ENCODE results near the gene VSIG2. TPM values are rescaled to one million over a fixed set of nuclear protein-coding genes. Genes with fewer than 3 reads are reported as not detected.

Gene VSIG2
- total and polyA plus RNA-seq, 10 of the 15 experiments (the other 5 are each of a cell fraction or from before 2014, with no cell fraction given), result 0.13 to 0.31 (median 0.15) TPM; not detected in 5

DNA sequence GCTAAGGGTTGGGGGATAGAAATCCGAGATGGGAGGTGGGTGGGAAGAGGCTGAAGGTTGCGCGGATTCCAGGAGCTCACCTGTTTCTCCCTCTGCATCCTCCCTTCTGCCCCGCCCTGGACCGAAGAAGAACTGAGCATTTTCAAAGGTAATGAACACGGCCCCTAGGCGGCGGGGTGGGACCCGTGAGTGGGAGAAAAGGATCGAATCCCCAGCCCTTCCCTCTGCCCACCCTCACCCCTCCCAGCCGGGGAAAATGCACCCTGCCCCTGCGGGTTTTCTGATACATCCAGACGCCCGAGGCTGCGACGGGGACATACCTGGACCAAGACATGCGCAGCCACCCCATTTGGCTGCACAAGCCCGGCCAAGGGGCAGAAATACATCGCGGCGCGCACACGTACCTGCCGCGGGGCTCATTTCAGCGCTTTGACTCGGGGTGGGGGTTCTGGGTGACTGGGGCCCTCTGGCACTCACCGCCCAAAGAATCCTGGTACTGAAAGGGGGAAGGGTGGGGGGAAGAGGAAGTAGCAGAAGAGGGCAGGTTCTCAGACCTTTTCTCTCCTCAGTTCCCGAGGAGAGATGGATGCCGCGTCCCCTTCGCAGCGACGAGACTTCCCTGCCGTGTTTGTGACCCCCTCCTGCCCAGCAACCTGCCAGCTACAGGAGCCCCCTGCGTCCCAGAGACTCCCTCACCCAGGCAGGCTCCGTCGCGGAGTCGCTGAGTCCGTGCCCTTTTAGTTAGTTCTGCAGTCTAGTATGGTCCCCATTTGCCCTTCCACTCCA, 6.0 kb downstream of the VSIG2 start:
- DNase-seq (ENCODE audit: low read depth, low spot score), result no peak
- Histone ChIP-seq H3K79me2 (ENCODE audit: control insufficient read depth, insufficient read depth, low read length) (no peaks in the 10 kb centered on the region), H3K27me3 (replicated peaks in 1 of 2; ENCODE audit: control insufficient read depth in 2 of 2, insufficient read depth in 2 of 2, low read length in 1 of 2) (no peaks in the 10 kb centered on the region; a peak in 1 of 4 replicates), H2AFZ (ENCODE audit: control insufficient read depth, low read depth, low read length) (peak overlapping the region; percentile 98), H3K4me1 (ENCODE audit: control insufficient read depth, insufficient read depth, low read length) (peaks cover 4% of the 10 kb centered on the region; the same call in 1 of the 2 replicates), H3K4me3 (peak overlapping the region; percentile 88), H3K27ac (ENCODE audit: control insufficient read depth, insufficient read depth) (peak overlapping the region; percentile 53; the same call in 1 of the 2 replicates), H3K36me3 (ENCODE audit: control insufficient read depth in 2 of 2, insufficient read depth in 2 of 2, low read length in 1 of 2) (no peaks in the 10 kb centered on the region), H4K20me1 (ENCODE audit: control insufficient read depth, insufficient read depth) (no peaks in the 10 kb centered on the region), H3K9ac (ENCODE audit: control insufficient read depth, insufficient read depth, low read length) (peak overlapping the region; percentile 68), H3K4me2 (ENCODE audit: control insufficient read depth, insufficient read depth) (peak overlapping the region; percentile 99), H3K9me3 (replicated peaks; ENCODE audit: control insufficient read depth, insufficient read depth, low read length) (no peaks in the 10 kb centered on the region)
- WGBS (ENCODE audit: insufficient coverage, insufficient replicate concordance, low lambda C conversion rate, missing lambda C conversion rate), result 4% methylated on average over 41 of the region's 41 CpGs
- in situ Hi-C loops (cut with MboI) (no loop called here), intact Hi-C loops (cut with micrococcal nuclease; ENCODE audit: unreplicated experiment) (loop anchor here (1.0 kb wide), 1 partner anchor 12 kb away; no protein-coding TSS in a partner anchor)
- ChIA-PET CTCF (interaction anchor here (0.8 to 12.2 kb wide), 18 partner anchors 9 to 104 kb away, joined by 3 to 202 read pairs (median 7); partner anchors contain the start of genes ESAM, MSANTD2, SIAE and SPA17), SMC1A (ENCODE audit: uncharacterized antibody, unreplicated experiment) (interaction anchor here (0.6 to 7.0 kb wide), 10 partner anchors 9 to 76 kb away, joined by 3 to 91 read pairs (median 4); partner anchors contain the start of genes ESAM, SIAE and SPA17), RAD21 (ENCODE audit: unreplicated experiment) (interaction anchor here (0.6 to 2.5 kb wide), 14 partner anchors 10 to 91 kb away, joined by 3 to 34 read pairs (median 6); partner anchors contain the start of genes ESAM, MSANTD2, SIAE and SPA17), POLR2A (interaction anchor here (0.9 to 1.9 kb wide), 8 partner anchors 8 to 123 kb away, joined by 3 to 12 read pairs (median 4); partner anchors contain the start of genes ESAM, MSANTD2 and TBRG1)
- FAIRE-seq, result no peak
- BruUV-seq (replicated peaks), result TSS peak; percentile 63
- ATAC-seq, result peak; percentile 57
- TF ChIP-seq, protein P1, sequence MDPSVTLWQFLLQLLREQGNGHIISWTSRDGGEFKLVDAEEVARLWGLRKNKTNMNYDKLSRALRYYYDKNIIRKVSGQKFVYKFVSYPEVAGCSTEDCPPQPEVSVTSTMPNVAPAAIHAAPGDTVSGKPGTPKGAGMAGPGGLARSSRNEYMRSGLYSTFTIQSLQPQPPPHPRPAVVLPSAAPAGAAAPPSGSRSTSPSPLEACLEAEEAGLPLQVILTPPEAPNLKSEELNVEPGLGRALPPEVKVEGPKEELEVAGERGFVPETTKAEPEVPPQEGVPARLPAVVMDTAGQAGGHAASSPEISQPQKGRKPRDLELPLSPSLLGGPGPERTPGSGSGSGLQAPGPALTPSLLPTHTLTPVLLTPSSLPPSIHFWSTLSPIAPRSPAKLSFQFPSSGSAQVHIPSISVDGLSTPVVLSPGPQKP (IDR thresholded peaks at IDR 0.05; ENCODE audit: low read depth, low read length), result 0 out of 2 replicates have a peak, but pooled peaks have one; percentile 7
- TF ChIP-seq ZNF384 (IDR thresholded peaks at IDR 0.05; ENCODE audit: borderline replicate concordance, low read depth, low read length) (no peak), HDGF (IDR thresholded peaks at IDR 0.05) (peak; percentile 90; the same call in 1 of the 2 replicates), TCF12 (IDR thresholded peaks at IDR 0.05; ENCODE audit: low read depth, low read length) (no peak), GATAD2B (conservative IDR thresholded peaks at IDR 0.05; ENCODE audit: low read depth) (0 out of 2 replicates have a peak, but pooled peaks have one; percentile 68), RAD21 (IDR thresholded peaks at IDR 0.05; ENCODE audit: insufficient read depth, low read depth, low read length) (peak; percentile 19; the same call in 1 of the 2 replicates), SPI1 (IDR thresholded peaks at IDR 0.05; ENCODE audit: borderline replicate concordance, insufficient read depth, low read depth, low read length) (peak; percentile 38), POLR2A (IDR thresholded peaks at IDR 0.05; ENCODE audit: low read depth, low read length) (no peak), ZNF24 (IDR thresholded peaks at IDR 0.05) (peak; percentile 22; the same call in 1 of the 2 replicates), NFYB (IDR thresholded peaks at IDR 0.05; ENCODE audit: insufficient read depth, low read depth, low read length) (no peak), ZNF217 (IDR thresholded peaks at IDR 0.05) (0 out of 2 replicates have a peak, but pooled peaks have one; percentile 16), TAF1 (IDR thresholded peaks at IDR 0.05; ENCODE audit: borderline replicate concordance, low read depth, low read length) (peak; percentile 5; the same call in 1 of the 2 replicates), JUNB (IDR thresholded peaks at IDR 0.05) (no peak), EED (IDR thresholded peaks at IDR 0.05; ENCODE audit: low read depth) (0 out of 2 replicates have a peak, but pooled peaks have one; percentile 3)
- TF ChIP-seq, protein P2, sequence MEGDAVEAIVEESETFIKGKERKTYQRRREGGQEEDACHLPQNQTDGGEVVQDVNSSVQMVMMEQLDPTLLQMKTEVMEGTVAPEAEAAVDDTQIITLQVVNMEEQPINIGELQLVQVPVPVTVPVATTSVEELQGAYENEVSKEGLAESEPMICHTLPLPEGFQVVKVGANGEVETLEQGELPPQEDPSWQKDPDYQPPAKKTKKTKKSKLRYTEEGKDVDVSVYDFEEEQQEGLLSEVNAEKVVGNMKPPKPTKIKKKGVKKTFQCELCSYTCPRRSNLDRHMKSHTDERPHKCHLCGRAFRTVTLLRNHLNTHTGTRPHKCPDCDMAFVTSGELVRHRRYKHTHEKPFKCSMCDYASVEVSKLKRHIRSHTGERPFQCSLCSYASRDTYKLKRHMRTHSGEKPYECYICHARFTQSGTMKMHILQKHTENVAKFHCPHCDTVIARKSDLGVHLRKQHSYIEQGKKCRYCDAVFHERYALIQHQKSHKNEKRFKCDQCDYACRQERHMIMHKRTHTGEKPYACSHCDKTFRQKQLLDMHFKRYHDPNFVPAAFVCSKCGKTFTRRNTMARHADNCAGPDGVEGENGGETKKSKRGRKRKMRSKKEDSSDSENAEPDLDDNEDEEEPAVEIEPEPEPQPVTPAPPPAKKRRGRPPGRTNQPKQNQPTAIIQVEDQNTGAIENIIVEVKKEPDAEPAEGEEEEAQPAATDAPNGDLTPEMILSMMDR (IDR thresholded peaks at IDR 0.05 in 2 of 3, conservative IDR thresholded peaks at IDR 0.05 in 1 of 3; ENCODE audit: control insufficient read depth in 2 of 3, extremely low read depth in 1 of 3, insufficient read depth in 1 of 3, low read depth in 3 of 3, low read length in 3 of 3), result peak; percentile 36 to 51 (median 41); a peak in 4 of 6 replicates
- TF ChIP-seq, protein P3, sequence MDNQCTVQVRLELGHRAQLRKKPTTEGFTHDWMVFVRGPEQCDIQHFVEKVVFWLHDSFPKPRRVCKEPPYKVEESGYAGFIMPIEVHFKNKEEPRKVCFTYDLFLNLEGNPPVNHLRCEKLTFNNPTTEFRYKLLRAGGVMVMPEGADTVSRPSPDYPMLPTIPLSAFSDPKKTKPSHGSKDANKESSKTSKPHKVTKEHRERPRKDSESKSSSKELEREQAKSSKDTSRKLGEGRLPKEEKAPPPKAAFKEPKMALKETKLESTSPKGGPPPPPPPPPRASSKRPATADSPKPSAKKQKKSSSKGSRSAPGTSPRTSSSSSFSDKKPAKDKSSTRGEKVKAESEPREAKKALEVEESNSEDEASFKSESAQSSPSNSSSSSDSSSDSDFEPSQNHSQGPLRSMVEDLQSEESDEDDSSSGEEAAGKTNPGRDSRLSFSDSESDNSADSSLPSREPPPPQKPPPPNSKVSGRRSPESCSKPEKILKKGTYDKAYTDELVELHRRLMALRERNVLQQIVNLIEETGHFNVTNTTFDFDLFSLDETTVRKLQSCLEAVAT (IDR thresholded peaks at IDR 0.05), result 0 out of 2 replicates have a peak, but pooled peaks have one; percentile 27
